ENCODE data around the gene CACNA1C.

Gene CACNA1C

GRCh38 chr12:2401040-2401439 is 348.3 kb downstream of the CACNA1C start:
- no peak for DNase-seq

GRCh38 chr12:2402073-2402579 is 349.3 kb downstream of the CACNA1C start:
- no peak for DNase-seq

DNA sequence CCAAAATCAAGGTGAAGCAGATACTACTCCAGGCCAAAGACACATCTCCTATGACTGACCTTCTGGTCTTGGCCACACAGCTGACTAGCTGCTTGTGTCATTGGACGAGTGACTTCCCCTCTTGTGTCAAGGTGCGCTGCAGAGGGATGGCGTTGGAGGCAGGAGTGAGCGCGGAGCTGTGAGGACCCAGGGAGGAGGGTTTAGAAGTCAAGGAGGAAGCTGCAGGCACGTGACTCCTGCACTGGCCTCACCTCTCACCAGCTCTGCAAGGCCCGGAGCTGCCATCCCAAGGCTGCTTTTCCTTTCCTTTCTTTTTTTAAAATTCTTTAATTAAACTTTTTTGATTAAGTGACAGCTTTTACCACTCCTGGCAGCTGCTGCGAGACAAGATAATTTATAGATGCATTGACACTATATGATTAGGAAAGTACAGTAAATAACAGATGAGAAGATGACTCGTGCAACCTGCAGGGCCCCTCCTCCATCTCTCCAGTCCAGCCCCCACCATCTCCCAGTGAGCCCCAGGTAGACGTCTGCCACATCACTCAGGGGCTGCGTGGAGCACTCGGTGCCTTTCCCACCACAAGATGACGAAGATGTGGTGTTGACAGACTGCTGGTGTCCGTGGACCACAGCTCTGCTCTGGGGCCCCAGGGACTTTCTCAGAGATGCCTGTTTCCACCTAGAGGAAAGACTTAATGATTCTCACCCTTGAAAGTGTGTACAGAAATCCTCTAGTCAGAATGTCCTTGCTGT is 350.6 kb downstream of the CACNA1C start:
- DNase-seq = no peak

DNA sequence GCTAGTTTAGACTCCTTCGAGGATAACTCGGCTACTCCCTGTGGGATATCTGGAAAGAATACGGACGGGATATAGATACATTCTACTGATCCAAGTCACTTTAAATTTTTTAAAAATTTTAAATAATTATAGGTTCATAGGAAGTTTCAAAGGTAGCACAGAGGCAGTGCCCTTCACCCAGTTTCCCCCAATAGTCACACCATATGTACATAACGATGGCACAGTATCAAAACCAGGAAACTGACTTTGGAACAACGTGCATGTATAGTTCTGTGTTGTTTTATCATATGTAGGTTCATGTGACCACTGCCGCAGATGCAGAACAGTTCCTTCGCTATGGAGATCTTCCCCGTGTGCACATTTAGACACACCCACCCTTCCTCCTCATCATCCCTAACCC is 352.3 kb downstream of the CACNA1C start:
- no peak for DNase-seq

- no peak for DNase-seq
Observed at GRCh38 chr12:2406903-2407302, 354.1 kb downstream of the CACNA1C start.

- no peak for DNase-seq
Observed at GRCh38 chr12:2408262-2408661, 355.5 kb downstream of the CACNA1C start.

DNA sequence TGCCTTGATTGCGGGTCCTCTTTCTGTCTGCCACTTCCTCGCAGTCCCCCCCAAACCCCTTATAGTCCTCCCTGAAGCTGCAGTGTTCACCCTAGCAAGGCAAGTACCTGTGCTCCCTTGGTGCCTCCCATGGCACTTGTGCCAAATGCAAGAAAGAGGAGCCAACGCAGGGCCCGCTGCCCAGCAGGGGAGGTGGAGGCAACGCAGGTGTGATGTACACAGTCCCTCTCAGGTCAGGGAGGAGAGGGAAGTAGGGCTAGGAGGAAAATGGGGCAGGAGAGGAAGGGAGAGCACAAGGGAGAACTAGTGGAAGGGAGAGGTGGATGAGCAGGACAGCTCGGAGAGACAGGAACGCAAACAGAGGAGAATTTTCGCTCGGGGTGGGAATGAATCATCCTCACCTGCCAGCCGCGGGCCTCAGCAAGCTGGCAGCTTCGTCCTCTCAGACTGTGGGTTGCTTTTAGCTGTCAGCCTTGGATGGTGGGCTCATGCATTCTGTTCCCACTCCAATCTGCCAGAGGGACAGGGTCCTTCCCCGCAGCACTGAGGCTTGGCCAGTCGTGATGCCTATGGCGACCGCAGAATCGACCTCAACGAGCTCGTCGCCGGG is 357.0 kb downstream of the CACNA1C start:
- DNase-seq = no peak

DNA sequence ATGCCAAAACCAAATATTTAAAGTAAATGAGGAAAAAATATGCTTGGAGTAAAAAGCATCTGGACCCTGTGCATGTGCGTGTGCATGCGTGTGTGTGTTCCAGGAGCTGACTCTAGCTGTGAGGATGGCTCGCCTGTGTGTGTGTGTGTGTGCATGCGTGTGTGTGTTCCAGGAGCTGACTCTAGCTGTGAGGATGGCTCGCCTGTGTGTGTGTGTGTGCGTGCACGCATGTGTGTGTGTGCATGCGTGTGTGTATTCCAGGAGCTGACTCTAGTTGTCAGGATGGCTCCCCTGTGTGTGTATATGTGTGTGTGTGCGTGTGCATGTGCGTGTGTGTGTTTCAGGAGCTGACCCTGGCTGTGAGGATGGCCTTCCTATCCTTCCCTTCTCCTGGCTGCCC is 357.7 kb downstream of the CACNA1C start:
- DNase-seq = no peak

GRCh38 chr12:2411011-2411410 is 358.2 kb downstream of the CACNA1C start:
- DNase-seq = no peak

- no peak for DNase-seq
Observed at GRCh38 chr12:2411616-2412304, 359.0 kb downstream of the CACNA1C start.

DNA sequence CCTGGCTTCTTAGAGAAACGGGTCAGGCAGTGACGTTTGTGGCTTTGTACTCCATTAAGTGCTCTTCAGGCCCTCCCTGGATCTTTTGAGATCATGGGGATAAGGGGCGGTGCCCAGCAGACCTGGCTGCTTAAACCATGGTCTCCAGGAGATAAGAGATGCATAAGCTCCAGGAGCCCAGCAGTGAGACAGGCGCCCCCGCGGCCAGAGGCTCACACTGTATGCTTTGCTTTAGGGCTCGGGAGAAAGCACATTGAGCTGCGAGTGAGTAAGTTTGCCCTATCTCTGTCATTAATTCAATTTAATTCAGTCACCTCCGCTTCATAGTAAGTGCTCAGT is 359.5 kb downstream of the CACNA1C start:
- DNase-seq = no peak

- no peak for DNase-seq
Observed at GRCh38 chr12:2413301-2413700, 360.5 kb downstream of the CACNA1C start.

DNA sequence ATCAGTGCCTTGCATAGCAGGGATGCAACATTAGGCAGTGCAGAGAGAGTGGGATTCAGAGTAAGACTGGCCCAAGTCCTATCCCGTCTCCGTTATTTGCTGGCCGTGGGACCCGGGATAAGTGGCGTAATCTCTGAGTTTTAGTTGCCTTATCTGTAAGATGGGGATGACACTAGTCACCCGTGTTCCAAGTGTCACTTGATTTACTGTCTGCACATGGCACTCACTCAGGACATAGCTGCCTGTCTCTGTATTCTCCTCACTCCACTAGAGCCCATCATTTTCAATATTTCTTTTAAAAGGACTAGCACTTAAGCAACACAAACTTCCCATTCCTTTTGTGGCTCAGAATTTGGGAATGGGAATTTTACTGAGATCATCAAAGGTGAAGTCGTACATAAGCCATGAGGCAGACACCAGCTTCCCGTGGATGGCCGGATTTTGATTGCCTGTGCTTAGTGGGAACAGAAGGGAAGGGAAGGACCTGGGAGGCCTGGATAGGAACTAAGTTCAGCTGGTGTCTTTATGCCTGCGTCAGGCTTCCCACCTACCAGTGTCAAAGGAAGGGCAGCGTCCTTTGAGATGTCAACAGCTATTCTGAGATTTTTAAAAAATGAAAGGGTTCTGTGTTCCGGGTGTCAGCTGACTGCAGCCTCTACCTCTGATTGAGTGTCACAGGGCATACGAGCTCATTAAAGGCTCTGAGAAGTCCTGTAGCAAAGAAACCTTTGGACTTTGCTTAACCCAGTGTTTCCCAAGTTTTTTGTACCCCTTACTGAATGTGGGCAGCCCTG is 361.4 kb downstream of the CACNA1C start:
- DNase-seq = no peak

- DNase-seq = no peak
Observed at GRCh38 chr12:2414810-2415567, 362.2 kb downstream of the CACNA1C start.

GRCh38 chr12:2415568-2415944 is 362.8 kb downstream of the CACNA1C start:
- no peak for DNase-seq

GRCh38 chr12:2416158-2416557 is 363.4 kb downstream of the CACNA1C start:
- DNase-seq = no peak

GRCh38 chr12:2417481-2418160 is 364.8 kb downstream of the CACNA1C start:
- DNase-seq = no peak

DNA sequence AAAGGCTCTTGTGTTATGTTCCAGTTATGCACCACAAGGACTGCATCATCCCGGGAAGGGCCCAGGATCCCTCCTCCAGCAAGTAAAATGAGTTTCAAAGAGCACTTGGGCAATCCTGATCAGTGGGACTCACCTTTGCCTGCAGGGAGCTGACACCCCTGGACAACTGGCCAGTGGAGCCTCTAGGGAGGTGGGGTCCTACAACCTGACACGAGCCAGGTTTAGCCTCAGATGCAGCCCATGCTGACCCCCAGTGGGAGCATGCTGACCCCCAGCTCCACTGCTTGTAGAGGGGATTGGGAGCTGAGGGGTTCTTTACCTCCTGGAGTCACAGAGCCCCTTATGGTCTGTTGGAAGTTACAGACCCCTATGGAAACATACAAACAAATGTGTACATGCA is 365.8 kb downstream of the CACNA1C start:
- DNase-seq = no peak

- DNase-seq = no peak
Observed at GRCh38 chr12:2422591-2422990, 369.8 kb downstream of the CACNA1C start.

- no peak for DNase-seq
Observed at GRCh38 chr12:2429032-2429431, 376.2 kb downstream of the CACNA1C start.

DNA sequence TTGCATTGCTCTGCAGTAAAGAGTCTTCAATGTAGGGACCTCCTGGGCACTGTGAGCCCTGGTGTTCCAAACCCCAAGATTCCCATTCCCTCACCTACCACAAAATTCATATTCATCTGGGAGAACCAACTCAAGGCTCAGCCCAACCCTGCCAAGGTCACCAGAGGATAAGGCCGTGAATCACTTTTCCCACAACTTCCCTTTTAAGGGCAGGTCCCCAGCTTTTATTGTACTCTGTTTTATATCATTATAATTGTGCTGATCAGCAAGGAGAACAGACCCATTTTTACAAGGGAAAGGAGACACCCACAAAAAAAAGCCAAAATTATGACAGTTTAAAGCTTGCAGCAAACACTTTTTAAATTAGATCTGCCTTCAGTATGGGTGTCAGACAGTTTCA is 379.0 kb downstream of the CACNA1C start:
- peak; percentile 16 for DNase-seq

GRCh38 chr12:2432856-2433255 is 380.1 kb downstream of the CACNA1C start:
- no peak for DNase-seq
